Measurements from ENCODE around the gene KRT23. TPM values are rescaled to one million over a fixed set of nuclear protein-coding genes. Genes with fewer than 3 reads are reported as not detected.

Gene KRT23
- total RNA-seq, 1 experiment from 2014 or later: not detected

DNA sequence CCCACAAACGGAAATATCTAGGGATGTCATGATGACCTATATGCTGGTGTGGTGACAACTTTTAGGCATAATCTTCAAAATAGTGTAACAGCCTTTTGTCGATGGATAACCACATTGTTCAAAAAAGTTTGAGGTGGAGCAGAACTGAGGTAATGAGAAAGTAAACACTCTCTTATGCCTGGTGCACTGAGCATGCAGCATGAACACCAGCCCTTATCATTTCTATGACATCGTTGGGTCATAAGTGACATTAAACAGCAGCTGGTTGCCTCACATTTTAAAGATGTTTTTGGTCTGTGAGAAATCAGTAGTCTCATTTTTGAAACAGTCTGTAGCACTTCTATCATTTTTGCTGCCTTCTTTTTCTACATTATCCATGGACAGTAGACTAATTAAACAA, 1.8 kb downstream of the KRT23 start:
- no peak overlapping the region for H3K4me3 Mint-ChIP-seq
- H3K27ac ChIP-seq (ENCODE audit: insufficient read length, low read depth, low read length): no peak overlapping the region
- H3K27ac Mint-ChIP-seq: no peak overlapping the region
- H3K27me3 Mint-ChIP-seq (ENCODE audit: low read depth): peaks cover 4% of the 10 kb centered on the region; the same call in 1 of the 2 replicates
- WGBS (ENCODE audit: extremely low coverage, insufficient read length, low lambda C conversion rate): no CpG with 5 or more reads among the region's 3 CpGs
- no peaks in the 10 kb centered on the region for H3K9me3 ChIP-seq (ENCODE audit: control insufficient read depth, low read depth, low read length)
- H4K8ac ChIP-seq (replicated peaks; ENCODE audit: insufficient read length, low read depth, low read length): no peak overlapping the region
- H2BK5ac ChIP-seq (ENCODE audit: insufficient read length, low read length): no peak overlapping the region
- H3K36me3 Mint-ChIP-seq (ENCODE audit: insufficient read depth in 1 of 3, low read depth in 3 of 3): no peaks in the 10 kb centered on the region
- no peaks in the 10 kb centered on the region for H3K79me2 ChIP-seq (ENCODE audit: insufficient read depth, low read length)
- no peak overlapping the region for H3K23ac ChIP-seq (ENCODE audit: insufficient read length, low read depth, low read length)
- no peaks in the 10 kb centered on the region for H3K79me1 ChIP-seq (ENCODE audit: insufficient read depth, low read depth, low read length, poor library complexity, severe bottlenecking)
- peaks cover 12 to 19% of the 10 kb centered on the region in 2 experiments for H3K4me1 Mint-ChIP-seq
- H3K9me3 Mint-ChIP-seq: no peaks in the 10 kb centered on the region
- H3K56ac ChIP-seq (ENCODE audit: insufficient read length, low read depth, low read length): no peak overlapping the region
- H3K9ac ChIP-seq (ENCODE audit: extremely low read depth, insufficient read length, low read length): no peak overlapping the region
- no peak overlapping the region for H3K4me2 ChIP-seq (ENCODE audit: insufficient read depth, insufficient read length, low read length)
- H3K14ac ChIP-seq (ENCODE audit: insufficient read depth, low read length): no peak overlapping the region
- H2BK120ac ChIP-seq (ENCODE audit: low read depth, low read length, poor library complexity, severe bottlenecking): no peak overlapping the region
- no peaks in the 10 kb centered on the region for H4K20me1 ChIP-seq (ENCODE audit: control insufficient read depth, insufficient read depth, insufficient read length)
- no peak overlapping the region for H2BK20ac ChIP-seq (ENCODE audit: low read depth, low read length, poor library complexity, severe bottlenecking)
- no peak for DNase-seq
- no peak overlapping the region for H4K91ac ChIP-seq (ENCODE audit: insufficient read length, low read depth, low read length)
- H2BK15ac ChIP-seq (ENCODE audit: low read depth, low read length): no peak overlapping the region
- TF ChIP-seq, protein P1, sequence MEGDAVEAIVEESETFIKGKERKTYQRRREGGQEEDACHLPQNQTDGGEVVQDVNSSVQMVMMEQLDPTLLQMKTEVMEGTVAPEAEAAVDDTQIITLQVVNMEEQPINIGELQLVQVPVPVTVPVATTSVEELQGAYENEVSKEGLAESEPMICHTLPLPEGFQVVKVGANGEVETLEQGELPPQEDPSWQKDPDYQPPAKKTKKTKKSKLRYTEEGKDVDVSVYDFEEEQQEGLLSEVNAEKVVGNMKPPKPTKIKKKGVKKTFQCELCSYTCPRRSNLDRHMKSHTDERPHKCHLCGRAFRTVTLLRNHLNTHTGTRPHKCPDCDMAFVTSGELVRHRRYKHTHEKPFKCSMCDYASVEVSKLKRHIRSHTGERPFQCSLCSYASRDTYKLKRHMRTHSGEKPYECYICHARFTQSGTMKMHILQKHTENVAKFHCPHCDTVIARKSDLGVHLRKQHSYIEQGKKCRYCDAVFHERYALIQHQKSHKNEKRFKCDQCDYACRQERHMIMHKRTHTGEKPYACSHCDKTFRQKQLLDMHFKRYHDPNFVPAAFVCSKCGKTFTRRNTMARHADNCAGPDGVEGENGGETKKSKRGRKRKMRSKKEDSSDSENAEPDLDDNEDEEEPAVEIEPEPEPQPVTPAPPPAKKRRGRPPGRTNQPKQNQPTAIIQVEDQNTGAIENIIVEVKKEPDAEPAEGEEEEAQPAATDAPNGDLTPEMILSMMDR (conservative IDR thresholded peaks at IDR 0.05): no peak
- H4K5ac ChIP-seq (ENCODE audit: insufficient read length, low read depth, low read length): no peak overlapping the region
- H3T11ph ChIP-seq (ENCODE audit: low read length): no peak overlapping the region
- no peak overlapping the region for H3K4ac ChIP-seq (ENCODE audit: low read depth, low read length)
- no peaks in the 10 kb centered on the region for H3K27me3 ChIP-seq (ENCODE audit: insufficient read depth, low read length)
- no peak overlapping the region for H2BK12ac ChIP-seq (ENCODE audit: insufficient read length, low read depth, low read length)
- H3K23me2 ChIP-seq (ENCODE audit: insufficient read length, low read depth, low read length, poor library complexity, severe bottlenecking): no peaks in the 10 kb centered on the region
- H3K4me1 ChIP-seq (ENCODE audit: insufficient read depth, low read length): no peaks in the 10 kb centered on the region
- H3K18ac ChIP-seq (ENCODE audit: insufficient read length, low read depth, low read length): no peak overlapping the region
- H2AK5ac ChIP-seq (ENCODE audit: insufficient read length, low read length): no peak overlapping the region
- H2AFZ ChIP-seq (ENCODE audit: low read length): no peak overlapping the region

Data from H9 (cell line).